GM12891 (cell line): ENCODE results near the gene HERC2.

Experiments
- PAX5 ChIP-seq: IDR thresholded peaks from 2 replicates; pipeline ENCODE4 v1.6.1; 2011; ENCODE audit warnings: low read length, moderate library complexity, mild to moderate bottlenecking; ENCODE audit not compliant: insufficient read depth, severe bottlenecking
- POLR2A ChIP-seq: IDR thresholded peaks from 2 replicates; pipeline ENCODE4 v1.6.1; 2011; ENCODE audit warnings: low read depth, low read length, control low read depth
- POLR2AphosphoS5 ChIP-seq: IDR thresholded peaks from 2 replicates; pipeline ENCODE4 v1.6.1; 2011; ENCODE audit warnings: low read depth, low read length, control low read depth
- POU2F2 ChIP-seq: IDR thresholded peaks from 2 replicates; pipeline ENCODE4 v1.6.1; 2011; ENCODE audit warnings: low read depth, mild to moderate bottlenecking, control low read depth, low read length, moderate library complexity
- SPI1 ChIP-seq: IDR thresholded peaks from 2 replicates; pipeline ENCODE4 v1.6.1; 2011; ENCODE audit warnings: low read depth, low read length, control low read depth

GRCh38 chr15:28124841-28125240 is 197.1 kb downstream of the HERC2 start:
- TF ChIP-seq POLR2A = no peak
- TF ChIP-seq POLR2AphosphoS5 = no peak
- TF ChIP-seq SPI1 = no peak
- TF ChIP-seq PAX5 = no peak
- no peak for TF ChIP-seq POU2F2
